CD4-positive, alpha-beta T cell treated with Interferon alpha-2 for 1 hour (primary cell): ENCODE results near the gene USP17L12.
"Not testable (repeated sequence)": the region's sequence is repeated elsewhere in the genome, so short reads cannot be mapped to it uniquely, and the experiment has no call there.

Experiments used
- DNase-seq, 2 donors: peaks; one replicate each; pipeline ENCODE4 v3.0.0-alpha.2; 2020 to 2022

USP17L12 gene, protein sequence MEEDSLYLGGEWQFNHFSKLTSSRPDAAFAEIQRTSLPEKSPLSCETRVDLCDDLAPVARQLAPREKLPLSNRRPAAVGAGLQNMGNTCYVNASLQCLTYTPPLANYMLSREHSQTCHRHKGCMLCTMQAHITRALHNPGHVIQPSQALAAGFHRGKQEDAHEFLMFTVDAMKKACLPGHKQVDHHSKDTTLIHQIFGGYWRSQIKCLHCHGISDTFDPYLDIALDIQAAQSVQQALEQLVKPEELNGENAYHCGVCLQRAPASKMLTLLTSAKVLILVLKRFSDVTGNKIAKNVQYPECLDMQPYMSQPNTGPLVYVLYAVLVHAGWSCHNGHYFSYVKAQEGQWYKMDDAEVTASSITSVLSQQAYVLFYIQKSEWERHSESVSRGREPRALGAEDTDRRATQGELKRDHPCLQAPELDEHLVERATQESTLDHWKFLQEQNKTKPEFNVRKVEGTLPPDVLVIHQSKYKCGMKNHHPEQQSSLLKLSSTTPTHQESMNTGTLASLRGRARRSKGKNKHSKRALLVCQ

DNA sequence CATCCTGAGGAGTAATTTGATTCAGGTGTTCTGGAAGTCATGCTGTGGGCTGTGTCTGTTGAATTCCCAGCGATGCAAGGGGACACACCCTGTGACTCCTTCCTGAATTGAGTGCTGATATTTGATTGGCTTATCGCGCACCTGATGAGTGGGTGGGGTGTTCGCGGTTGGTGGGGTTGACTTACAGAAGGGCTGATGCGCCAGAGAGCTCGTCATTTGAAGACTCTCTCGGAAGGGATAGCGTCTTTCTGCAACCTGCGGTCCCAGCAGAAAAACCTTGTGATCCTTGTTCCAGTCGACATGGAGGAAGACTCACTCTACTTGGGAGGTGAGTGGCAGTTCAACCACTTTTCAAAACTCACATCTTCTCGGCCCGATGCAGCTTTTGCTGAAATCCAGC lies at the start of gene USP17L12:
USP17L12 (plus strand) TSS at position 301 of the 400 bp plus-strand sequence; CDS start at position 301, 0 bp downstream.
- DNase-seq: not testable (repeated sequence)

DNA sequence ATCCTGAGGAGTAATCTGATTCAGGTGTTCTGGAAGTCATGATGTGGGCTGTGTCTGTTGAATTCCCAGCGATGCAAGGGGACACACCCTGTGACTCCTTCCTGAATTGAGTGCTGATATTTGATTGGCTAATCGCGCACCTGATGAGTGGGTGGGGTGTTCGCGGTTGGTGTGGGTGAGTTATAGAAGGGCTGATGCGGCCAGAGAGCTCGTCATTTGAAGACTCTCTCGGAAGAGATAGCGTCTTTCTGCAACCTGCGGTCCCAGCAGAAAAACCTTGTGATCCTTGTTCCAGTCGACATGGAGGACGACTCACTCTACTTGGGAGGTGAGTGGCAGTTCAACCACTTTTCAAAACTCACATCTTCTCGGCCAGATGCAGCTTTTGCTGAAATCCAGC lies 9.6 kb upstream of the USP17L12 start, which contains the start of gene USP17L10:
USP17L10 (plus strand) TSS at position 301 of the 400 bp plus-strand sequence; CDS start at position 301, 0 bp downstream.
- DNase-seq: not testable (repeated sequence)

DNA sequence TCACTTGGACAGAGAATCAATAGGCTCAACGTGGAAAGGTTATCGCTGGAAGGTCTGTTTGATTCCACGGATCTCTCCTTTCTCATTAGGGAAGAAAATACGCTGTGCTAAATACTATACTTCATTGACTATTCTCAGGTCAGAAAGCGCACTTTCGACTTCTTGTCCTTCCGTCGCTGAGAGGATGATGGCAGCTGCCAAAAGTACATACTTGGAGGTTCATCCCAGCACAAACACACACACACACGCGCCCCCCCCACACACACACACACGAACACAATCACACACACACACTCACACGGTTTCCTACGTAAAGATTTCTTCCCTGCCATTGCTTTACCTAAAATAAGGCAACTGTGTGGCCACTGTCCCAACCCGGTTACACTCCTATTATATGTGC lies 5.3 kb upstream of the USP17L12 start:
- not testable (repeated sequence) for DNase-seq

DNA sequence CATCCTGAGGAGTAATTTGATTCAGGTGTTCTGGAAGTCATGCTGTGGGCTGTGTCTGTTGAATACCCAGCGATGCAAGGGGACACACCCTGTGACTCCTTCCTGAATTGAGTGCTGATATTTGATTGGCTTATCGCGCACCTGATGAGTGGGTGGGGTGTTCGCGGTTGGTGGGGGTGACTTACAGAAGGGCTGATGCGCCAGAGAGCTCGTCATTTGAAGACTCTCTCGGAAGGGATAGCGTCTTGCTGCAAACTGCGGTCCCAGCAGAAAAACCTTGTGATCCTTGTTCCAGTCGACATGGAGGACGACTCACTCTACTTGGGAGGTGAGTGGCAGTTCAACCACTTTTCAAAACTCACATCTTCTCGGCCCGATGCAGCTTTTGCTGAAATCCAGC lies 4.8 kb upstream of the USP17L12 start, which contains the start of gene USP17L11:
USP17L11 (plus strand) TSS at position 301 of the 400 bp plus-strand sequence; CDS start at position 301, 0 bp downstream.
- not testable (repeated sequence) for DNase-seq

DNA sequence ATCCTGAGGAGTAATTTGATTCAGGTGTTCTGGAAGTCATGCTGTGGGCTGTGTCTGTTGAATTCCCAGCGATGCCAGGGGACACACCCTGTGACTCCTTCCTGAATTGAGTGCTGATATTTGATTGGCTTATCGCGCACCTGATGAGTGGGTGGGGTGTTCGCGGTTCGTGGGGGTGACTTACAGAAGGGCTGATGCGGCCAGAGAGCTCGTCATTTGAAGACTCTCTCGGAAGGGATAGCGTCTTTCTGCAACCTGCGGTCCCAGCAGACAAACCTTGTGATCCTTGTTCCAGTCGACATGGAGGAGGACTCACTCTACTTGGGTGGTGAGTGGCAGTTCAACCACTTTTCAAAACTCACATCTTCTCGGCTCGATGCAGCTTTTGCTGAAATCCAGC lies 4.6 kb downstream of the USP17L12 start, which contains the start of gene USP17L13:
USP17L13 (plus strand) TSS at position 301 of the 400 bp plus-strand sequence; CDS start at position 301, 0 bp downstream.
- DNase-seq: not testable (repeated sequence)

DNA sequence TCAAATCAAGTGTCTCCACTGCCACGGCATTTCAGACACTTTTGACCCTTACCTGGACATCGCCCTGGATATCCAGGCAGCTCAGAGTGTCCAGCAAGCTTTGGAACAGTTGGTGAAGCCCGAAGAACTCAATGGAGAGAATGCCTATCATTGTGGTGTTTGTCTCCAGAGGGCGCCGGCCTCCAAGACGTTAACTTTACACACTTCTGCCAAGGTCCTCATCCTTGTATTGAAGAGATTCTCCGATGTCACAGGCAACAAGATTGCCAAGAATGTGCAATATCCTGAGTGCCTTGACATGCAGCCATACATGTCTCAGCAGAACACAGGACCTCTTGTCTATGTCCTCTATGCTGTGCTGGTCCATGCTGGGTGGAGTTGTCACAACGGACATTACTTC lies 10.3 kb downstream of the USP17L12 start:
- not testable (repeated sequence) for DNase-seq

DNA sequence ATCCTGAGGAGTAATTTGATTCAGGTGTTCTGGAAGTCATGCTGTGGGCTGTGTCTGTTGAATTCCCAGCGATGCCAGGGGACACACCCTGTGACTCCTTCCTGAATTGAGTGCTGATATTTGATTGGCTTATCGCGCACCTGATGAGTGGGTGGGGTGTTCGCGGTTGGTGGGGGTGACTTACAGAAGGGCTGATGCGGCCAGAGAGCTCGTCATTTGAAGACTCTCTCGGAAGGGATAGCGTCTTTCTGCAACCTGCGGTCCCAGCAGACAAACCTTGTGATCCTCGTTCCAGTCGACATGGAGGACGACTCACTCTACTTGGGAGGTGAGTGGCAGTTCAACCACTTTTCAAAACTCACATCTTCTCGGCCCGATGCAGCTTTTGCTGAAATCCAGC lies 14.1 kb downstream of the USP17L12 start, which contains the start of gene USP17L15:
USP17L15 (plus strand) TSS at position 301 of the 400 bp plus-strand sequence; CDS start at position 301, 0 bp downstream.
- not testable (repeated sequence) for DNase-seq

DNA sequence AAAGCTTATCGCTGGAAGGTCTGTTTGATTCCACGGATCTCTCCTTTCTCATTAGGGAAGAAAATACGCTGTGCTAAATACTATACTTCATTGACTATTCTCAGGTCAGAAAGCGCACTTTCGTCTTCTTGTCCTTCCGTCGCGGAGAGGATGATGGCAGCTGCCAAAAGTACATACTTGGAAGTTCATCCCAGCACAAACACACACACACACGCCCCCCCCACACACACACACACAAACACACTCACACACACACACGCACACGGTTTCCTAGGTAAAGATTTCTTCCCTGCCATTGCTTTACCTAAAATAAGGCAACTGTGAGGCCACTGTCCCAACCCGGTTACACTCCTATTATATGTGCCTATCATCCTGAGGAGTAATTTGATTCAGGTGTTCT lies 18.5 kb downstream of the USP17L12 start:
- DNase-seq: not testable (repeated sequence)

DNA sequence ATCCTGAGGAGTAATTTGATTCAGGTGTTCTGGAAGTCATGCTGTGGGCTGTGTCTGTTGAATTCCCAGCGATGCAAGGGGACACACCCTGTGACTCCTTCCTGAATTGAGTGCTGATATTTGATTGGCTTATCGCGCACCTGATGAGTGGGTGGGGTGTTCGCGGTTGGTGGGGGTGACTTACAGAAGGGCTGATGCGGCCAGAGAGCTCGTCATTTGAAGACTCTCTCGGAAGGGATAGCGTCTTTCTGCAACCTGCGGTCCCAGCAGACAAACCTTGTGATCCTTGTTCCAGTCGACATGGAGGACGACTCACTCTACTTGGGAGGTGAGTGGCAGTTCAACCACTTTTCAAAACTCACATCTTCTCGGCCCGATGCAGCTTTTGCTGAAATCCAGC lies 23.6 kb downstream of the USP17L12 start, which contains the start of gene USP17L17:
USP17L17 (plus strand) TSS at position 301 of the 400 bp plus-strand sequence; CDS start at position 301, 0 bp downstream.
- DNase-seq: not testable (repeated sequence)

DNA sequence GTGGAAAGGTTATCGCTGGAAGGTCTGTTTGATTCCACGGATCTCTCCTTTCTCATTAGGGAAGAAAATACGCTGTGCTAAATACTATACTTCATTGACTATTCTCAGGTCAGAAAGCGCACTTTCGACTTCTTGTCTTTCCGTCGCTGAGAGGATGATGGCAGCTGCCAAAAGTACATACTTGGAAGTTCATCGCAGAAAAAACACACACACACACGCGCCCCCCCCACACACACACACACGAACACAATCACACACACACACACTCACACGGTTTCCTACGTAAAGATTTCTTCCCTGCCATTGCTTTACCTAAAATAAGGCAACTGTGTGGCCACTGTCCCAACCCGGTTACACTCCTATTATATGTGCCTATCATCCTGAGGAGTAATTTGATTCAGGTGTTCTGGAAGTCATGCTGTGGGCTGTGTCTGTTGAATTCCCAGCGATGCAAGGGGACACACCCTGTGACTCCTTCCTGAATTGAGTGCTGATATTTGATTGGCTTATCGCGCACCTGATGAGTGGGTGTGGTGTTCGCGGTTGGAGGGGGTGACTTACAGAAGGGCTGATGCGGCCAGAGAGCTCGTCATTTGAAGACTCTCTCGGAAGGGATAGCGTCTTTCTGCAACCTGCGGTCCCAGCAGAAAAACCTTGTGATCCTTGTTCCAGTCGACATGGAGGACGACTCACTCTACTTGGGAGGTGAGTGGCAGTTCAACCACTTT lies 28.2 kb downstream of the USP17L12 start, which contains the start of gene USP17L18:
USP17L18 (plus strand) TSS at position 678 of the 728 bp plus-strand sequence; CDS start at position 678, 0 bp downstream.
- not testable (repeated sequence) for DNase-seq

DNA sequence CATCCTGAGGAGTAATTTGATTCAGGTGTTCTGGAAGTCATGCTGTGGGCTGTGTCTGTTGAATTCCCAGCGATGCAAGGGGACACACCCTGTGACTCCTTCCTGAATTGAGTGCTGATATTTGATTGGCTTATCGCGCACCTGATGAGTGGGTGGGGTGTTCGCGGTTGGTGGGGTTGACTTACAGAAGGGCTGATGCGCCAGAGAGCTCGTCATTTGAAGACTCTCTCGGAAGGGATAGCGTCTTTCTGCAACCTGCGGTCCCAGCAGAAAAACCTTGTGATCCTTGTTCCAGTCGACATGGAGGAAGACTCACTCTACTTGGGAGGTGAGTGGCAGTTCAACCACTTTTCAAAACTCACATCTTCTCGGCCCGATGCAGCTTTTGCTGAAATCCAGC lies 33.1 kb downstream of the USP17L12 start, which contains the start of gene USP17L19:
USP17L19 (plus strand) TSS at position 301 of the 400 bp plus-strand sequence; CDS start at position 301, 0 bp downstream.
- not testable (repeated sequence) for DNase-seq

DNA sequence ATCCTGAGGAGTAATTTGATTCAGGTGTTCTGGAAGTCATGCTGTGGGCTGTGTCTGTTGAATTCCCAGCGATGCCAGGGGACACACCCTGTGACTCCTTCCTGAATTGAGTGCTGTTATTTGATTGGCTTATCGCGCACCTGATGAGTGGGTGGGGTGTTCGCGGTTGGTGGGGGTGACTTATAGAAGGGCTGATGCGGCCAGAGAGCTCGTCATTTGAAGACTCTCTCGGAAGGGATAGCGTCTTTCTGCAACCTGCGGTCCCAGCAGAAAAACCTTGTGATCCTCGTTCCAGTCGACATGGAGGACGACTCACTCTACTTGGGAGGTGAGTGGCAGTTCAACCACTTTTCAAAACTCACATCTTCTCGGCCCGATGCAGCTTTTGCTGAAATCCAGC lies 37.9 kb downstream of the USP17L12 start, which contains the start of gene USP17L20:
USP17L20 (plus strand) TSS at position 301 of the 400 bp plus-strand sequence; CDS start at position 301, 0 bp downstream.
- DNase-seq: not testable (repeated sequence)

DNA sequence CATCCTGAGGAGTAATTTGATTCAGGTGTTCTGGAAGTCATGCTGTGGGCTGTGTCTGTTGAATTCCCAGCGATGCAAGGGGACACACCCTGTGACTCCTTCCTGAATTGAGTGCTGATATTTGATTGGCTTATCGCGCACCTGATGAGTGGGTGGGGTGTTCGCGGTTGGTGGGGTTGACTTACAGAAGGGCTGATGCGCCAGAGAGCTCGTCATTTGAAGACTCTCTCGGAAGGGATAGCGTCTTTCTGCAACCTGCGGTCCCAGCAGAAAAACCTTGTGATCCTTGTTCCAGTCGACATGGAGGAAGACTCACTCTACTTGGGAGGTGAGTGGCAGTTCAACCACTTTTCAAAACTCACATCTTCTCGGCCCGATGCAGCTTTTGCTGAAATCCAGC lies 42.6 kb downstream of the USP17L12 start, which contains the start of gene USP17L21:
USP17L21 (plus strand) TSS at position 301 of the 400 bp plus-strand sequence; CDS start at position 301, 0 bp downstream.
- not testable (repeated sequence) for DNase-seq

DNA sequence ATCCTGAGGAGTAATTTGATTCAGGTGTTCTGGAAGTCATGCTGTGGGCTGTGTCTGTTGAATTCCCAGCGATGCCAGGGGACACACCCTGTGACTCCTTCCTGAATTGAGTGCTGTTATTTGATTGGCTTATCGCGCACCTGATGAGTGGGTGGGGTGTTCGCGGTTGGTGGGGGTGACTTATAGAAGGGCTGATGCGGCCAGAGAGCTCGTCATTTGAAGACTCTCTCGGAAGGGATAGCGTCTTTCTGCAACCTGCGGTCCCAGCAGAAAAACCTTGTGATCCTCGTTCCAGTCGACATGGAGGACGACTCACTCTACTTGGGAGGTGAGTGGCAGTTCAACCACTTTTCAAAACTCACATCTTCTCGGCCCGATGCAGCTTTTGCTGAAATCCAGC lies 47.4 kb downstream of the USP17L12 start, which contains the start of gene USP17L22:
USP17L22 (plus strand) TSS at position 301 of the 400 bp plus-strand sequence; CDS start at position 301, 0 bp downstream.
- not testable (repeated sequence) for DNase-seq
